Occipital lobe (tissue), 2 donors: ENCODE results near the gene BARHL1. TPM values are rescaled to one million over a fixed set of nuclear protein-coding genes. Genes with fewer than 3 reads are reported as not detected.

Experiments used
- DNase-seq: peaks from one replicate; lab custom pipeline; 2025; lab: John Stamatoyannopoulos, UW
- total RNA-seq: library from RNA; depleted of rRNA; stranded (reverse); fragments of >200 nt; gene quantifications from one replicate; pipeline ENCODE4 v1.2.3, GENCODE V29; 2014

Gene BARHL1
- total RNA-seq, 1 donor from 2014 or later: not detected

GRCh38 chr9:132610661-132611060, 28.3 kb downstream of the BARHL1 start:
- no peak for DNase-seq

DNA sequence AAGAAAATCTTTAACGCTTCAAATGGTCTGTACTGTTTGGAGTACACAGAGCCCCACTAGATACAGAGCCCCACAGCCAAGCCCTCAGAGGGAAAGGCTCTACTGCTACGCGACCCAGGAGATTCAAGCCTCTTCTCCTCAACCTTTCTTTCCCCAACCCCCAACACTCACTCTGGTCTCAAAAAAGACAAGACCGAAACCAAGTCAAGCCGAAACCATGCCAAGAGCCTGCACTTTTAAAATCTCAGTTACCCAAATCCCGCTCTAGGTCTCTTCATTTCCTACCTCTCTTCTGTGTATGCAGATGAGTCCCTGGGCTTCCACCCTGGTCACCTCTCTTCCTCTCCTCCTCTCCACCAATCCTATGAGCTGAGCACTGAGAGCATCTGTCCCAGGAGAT, 31.9 kb downstream of the BARHL1 start:
- DNase-seq: no peak

GRCh38 chr9:132615774-132616173, 33.4 kb downstream of the BARHL1 start:
- DNase-seq: no peak

GRCh38 chr9:132616725-132617124, 34.3 kb downstream of the BARHL1 start:
- no peak for DNase-seq

GRCh38 chr9:132622159-132622558, 39.8 kb downstream of the BARHL1 start:
- DNase-seq: no peak

GRCh38 chr9:132626285-132626684, 43.9 kb downstream of the BARHL1 start:
- no peak for DNase-seq

DNA sequence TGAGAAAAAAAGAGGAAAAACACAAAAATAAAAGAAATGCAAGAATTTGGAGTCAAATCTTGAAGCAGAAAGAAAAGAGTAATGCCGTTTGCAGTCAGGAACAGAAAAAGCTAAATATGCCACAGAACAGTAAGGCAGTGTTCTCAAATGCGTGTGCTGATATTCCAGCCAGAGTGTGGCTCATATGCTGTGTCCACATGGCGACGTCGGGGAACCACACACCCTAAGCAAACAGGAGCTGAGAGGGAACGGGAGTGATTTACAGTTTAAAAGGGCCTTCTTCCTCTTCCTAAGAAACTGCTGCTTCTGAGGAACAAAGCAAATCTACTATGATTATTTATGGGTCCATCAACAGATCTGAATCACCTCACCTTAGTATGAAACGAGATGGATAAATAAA, 44.7 kb downstream of the BARHL1 start:
- no peak for DNase-seq

DNA sequence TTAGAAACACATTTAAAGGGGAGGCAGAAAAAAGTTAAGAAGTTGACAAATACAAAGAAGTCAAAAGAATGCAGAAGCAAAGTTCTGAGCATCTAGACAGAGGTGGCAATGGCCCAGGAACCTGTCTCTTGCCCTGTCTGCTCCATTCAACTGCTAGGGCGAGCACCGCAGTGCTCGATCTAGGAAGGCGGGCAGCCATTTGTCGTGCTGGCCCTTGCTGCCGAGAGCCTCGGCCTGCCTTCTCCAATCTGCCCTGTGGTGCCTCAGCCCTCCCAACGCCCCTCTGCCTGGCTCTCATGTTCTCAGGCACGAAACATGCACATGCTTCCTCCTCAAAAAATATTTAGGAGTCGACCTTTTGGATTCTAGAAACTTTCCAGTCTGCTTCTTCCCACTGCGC, 45.2 kb downstream of the BARHL1 start:
- no peak for DNase-seq

GRCh38 chr9:132628746-132629145, 46.3 kb downstream of the BARHL1 start:
- DNase-seq: no peak

GRCh38 chr9:132630116-132630515, 47.7 kb downstream of the BARHL1 start:
- DNase-seq: no peak

- no peak for DNase-seq
These were observed 48.4 kb downstream of the BARHL1 start for GRCh38 chr9:132630811-132631210.

DNA sequence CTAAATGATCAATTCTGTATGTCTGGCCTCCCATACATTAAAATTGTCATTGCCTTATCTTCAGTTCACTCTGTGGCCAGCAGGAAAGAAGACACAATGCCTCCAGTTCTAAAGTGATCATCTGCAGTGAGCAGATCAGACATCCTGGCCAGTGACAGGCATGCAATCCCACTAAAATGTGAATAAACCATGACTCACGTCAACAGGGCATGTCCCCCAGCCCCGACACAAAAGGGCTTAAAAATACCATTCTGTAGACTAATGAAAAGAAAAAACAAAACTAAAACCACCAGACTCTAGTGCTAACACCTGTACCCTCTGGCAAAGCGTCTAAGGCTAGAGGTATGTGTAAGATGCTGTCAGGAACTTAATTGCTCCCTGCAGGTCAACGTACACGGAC, 48.9 kb downstream of the BARHL1 start:
- no peak for DNase-seq

- DNase-seq: no peak
These were observed 49.3 kb downstream of the BARHL1 start for GRCh38 chr9:132631685-132632084.

DNA sequence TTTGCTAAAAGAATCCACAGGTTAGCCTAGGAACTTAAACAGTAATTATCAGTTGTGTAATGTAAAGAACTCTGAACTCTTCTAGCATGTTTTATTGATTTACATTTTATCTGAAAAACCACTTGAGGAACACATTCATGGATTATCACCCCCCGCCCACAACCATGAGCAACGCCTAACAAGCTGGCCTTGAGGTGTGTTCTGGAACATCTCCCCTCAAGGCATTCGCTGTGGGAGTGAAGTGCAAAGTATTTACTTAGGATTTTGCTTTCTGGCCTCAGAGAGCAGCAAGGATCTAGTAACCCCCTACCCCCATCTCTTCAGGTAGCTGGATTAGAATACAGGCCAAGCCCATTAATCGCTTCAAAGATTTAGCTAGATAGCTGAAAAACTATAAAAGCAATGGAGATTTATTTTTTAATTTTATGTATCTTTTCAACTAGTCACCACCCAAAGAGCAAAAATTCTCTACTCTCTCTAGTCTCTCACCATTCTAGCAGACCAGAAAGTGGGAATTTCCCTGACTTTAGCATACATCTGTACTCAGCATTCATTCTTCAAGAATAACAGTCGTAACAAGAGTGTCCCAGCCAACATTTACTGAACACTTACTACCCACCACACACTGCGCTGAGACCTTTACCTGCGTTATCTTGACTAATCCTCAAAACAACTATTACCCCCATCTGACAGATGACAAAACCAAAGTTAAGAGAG, 50.2 kb downstream of the BARHL1 start:
- DNase-seq: no peak

DNA sequence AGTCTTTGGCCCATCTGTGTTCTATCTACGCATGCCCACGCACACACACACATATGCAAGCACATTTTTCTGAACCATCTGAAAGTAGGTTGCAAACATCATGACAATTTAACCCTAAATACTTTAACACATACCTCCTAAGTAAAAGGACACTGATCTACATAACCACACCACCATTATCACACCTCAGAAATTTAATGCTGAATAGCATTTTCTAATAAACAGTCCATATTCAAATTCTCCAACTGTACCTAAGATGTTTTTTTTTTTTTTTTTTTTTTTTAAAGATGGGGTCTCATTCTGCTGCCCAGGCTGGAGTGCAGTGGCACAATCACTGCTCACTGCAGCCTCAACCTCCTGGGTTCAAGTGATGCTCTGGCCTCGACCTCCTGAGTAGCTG, 51.9 kb downstream of the BARHL1 start:
- no peak for DNase-seq

DNA sequence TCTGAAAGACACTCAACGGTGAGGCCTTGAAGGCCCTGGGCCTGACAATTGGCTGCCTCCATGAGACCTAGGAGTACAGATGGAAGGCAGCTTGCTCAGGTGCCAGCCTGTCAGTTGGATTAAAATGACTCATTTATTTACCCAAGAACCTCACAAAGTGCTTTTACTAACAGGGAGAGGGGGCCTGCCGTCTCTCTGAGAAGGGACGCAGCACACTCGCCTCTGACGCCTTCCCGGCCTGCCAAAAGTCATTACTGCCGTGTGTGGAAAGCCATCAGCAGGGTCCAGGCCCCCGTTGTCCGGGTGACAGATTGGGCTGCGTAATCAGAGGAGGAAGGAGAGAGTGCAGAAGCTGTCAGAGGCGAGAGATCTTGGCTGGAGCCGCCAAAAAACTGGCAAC, 54.9 kb downstream of the BARHL1 start:
- no peak for DNase-seq

DNA sequence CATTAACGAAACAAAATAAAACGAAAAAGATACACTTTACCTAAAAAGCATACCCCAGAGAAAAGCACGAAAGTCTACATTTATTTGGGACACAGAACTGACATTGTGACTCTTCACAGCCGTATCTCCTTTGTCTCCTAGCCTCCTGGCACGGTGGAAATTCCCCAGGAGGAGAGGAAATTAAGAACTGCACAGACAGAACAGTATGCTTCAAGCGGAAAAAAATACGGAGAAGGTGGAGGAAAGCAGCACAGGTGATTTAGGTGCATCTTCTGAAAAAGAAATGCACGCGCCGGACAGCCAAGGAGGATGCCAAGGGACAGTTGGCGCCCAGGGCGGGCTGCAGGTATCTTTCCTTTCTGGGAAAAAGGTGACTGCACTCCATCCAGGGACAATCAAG, 55.4 kb downstream of the BARHL1 start:
- DNase-seq: no peak

- DNase-seq: no peak
These were observed 55.8 kb downstream of the BARHL1 start for GRCh38 chr9:132638240-132638639.

- DNase-seq: no peak
These were observed 56.9 kb downstream of the BARHL1 start for GRCh38 chr9:132639322-132639721.

Other genes starting within 250 kb of the BARHL1 start
- gene SETX, start 227.6 kb upstream of the BARHL1 start, total RNA-seq: 85.3 TPM
- gene TTF1, start 175.8 kb upstream of the BARHL1 start, total RNA-seq: 11.7 TPM
- gene CFAP77, start 172.4 kb upstream of the BARHL1 start, total RNA-seq: not detected
- 7.3 TPM for gene DDX31, start 87.4 kb downstream of the BARHL1 start, total RNA-seq
- gene GTF3C4, start 87.9 kb downstream of the BARHL1 start, total RNA-seq: 22.6 TPM